ENCODE results near the gene WDHD1.

The WDHD1 gene

GRCh38 chr14:54894995-54895394 is 131.9 kb downstream of the WDHD1 start:
- Histone ChIP-seq H3K4me2 (ENCODE audit: low read length) (no peak overlapping the region), H3K4me1 (ENCODE audit: control insufficient read depth, low read length) (peaks cover 8% of the 10 kb centered on the region)

GRCh38 chr14:54893151-54893760 is 133.6 kb downstream of the WDHD1 start:
- no peak overlapping the region for H3K27ac ChIP-seq (ENCODE audit: low read depth, low read length)
- no peaks in the 10 kb centered on the region for H3K36me3 ChIP-seq (ENCODE audit: control insufficient read depth, low read length)
- no peaks in the 10 kb centered on the region for H3K9me3 ChIP-seq (ENCODE audit: control insufficient read depth, insufficient read depth, low read length)
- no peak overlapping the region for H3K4me2 ChIP-seq (ENCODE audit: low read length)
- no peaks in the 10 kb centered on the region for H3K27me3 ChIP-seq (ENCODE audit: control insufficient read depth, low read length)
- peak; percentile 71 for TF ChIP-seq CTCF (IDR thresholded peaks at IDR 0.05; ENCODE audit: low read depth, low read length, poor library complexity, severe bottlenecking)
- no peak for TF ChIP-seq EZH2phosphoT487 (IDR thresholded peaks at IDR 0.05; ENCODE audit: borderline replicate concordance, low read length)
- H3K79me2 ChIP-seq (ENCODE audit: control insufficient read depth, low read length) = peaks cover 54% of the 10 kb centered on the region
- H3K9me2 ChIP-seq (replicated peaks; ENCODE audit: control insufficient read depth, low read length) = no peaks in the 10 kb centered on the region
- H3K4me3 ChIP-seq (ENCODE audit: low read length) = no peak overlapping the region
- peaks cover 6% of the 10 kb centered on the region; the same call in 1 of the 2 replicates for H3F3A ChIP-seq (ENCODE audit: control insufficient read depth, insufficient read depth)
- peaks cover 16% of the 10 kb centered on the region for H3K4me1 ChIP-seq (ENCODE audit: control insufficient read depth, low read length)
- H4K20me1 ChIP-seq (ENCODE audit: control insufficient read depth, insufficient read depth, low read depth, low read length) = no peaks in the 10 kb centered on the region

More at GRCh38 chr14:54894995-54895394, 131.9 kb downstream of the WDHD1 start:
- no peaks in the 10 kb centered on the region for H3K27me3 ChIP-seq (ENCODE audit: control insufficient read depth, low read length)
- H3K27ac ChIP-seq (ENCODE audit: low read depth, low read length) = no peak overlapping the region
- H3K4me3 ChIP-seq (ENCODE audit: low read length) = no peak overlapping the region
- no peaks in the 10 kb centered on the region for H3K9me2 ChIP-seq (replicated peaks; ENCODE audit: control insufficient read depth, low read length)
- TF ChIP-seq CTCF (IDR thresholded peaks at IDR 0.05; ENCODE audit: low read depth, low read length, poor library complexity, severe bottlenecking) (no peak), EZH2phosphoT487 (IDR thresholded peaks at IDR 0.05; ENCODE audit: borderline replicate concordance, low read length) (no peak)
- no peaks in the 10 kb centered on the region for H4K20me1 ChIP-seq (ENCODE audit: control insufficient read depth, insufficient read depth, low read depth, low read length)
- H3K9me3 ChIP-seq (ENCODE audit: control insufficient read depth, insufficient read depth, low read length) = no peaks in the 10 kb centered on the region
- H3K36me3 ChIP-seq (ENCODE audit: control insufficient read depth, low read length) = no peaks in the 10 kb centered on the region
- peaks cover 6% of the 10 kb centered on the region; the same call in 1 of the 2 replicates for H3F3A ChIP-seq (ENCODE audit: control insufficient read depth, insufficient read depth)
- peaks cover 52% of the 10 kb centered on the region for H3K79me2 ChIP-seq (ENCODE audit: control insufficient read depth, low read length)

GRCh38 chr14:54891471-54892245 is 135.2 kb downstream of the WDHD1 start:
- Histone ChIP-seq H3K9me2 (replicated peaks; ENCODE audit: control insufficient read depth, low read length) (no peaks in the 10 kb centered on the region), H3K4me2 (ENCODE audit: low read length) (no peak overlapping the region), H3F3A (ENCODE audit: control insufficient read depth, insufficient read depth) (peaks cover 6% of the 10 kb centered on the region; the same call in 1 of the 2 replicates), H3K4me3 (ENCODE audit: low read length) (no peak overlapping the region), H3K36me3 (ENCODE audit: control insufficient read depth, low read length) (no peaks in the 10 kb centered on the region), H3K9me3 (ENCODE audit: control insufficient read depth, insufficient read depth, low read length) (no peaks in the 10 kb centered on the region), H4K20me1 (ENCODE audit: control insufficient read depth, insufficient read depth, low read depth, low read length) (no peaks in the 10 kb centered on the region), H3K27ac (ENCODE audit: low read depth, low read length) (no peak overlapping the region), H3K27me3 (ENCODE audit: control insufficient read depth, low read length) (no peaks in the 10 kb centered on the region), H3K4me1 (ENCODE audit: control insufficient read depth, low read length) (peaks cover 24% of the 10 kb centered on the region), H3K79me2 (ENCODE audit: control insufficient read depth, low read length) (peaks cover 58% of the 10 kb centered on the region)
- TF ChIP-seq CTCF (IDR thresholded peaks at IDR 0.05; ENCODE audit: low read depth, low read length, poor library complexity, severe bottlenecking) (no peak), EZH2phosphoT487 (IDR thresholded peaks at IDR 0.05; ENCODE audit: borderline replicate concordance, low read length) (no peak)

Data from DOHH2 (cell line).